IMR-90 (cell line): Measurements from ENCODE around the gene EFS. TPM values are rescaled to one million over a fixed set of nuclear protein-coding genes. Genes with fewer than 3 reads are reported as not detected.

Experiments
- ATAC-seq: fragments of 200-7000 bp; cut with Tn5 transposase; 2 replicates; pipeline ENCODE4 v1.9.1; 2020; ENCODE audit warnings: low read depth, mild to moderate bottlenecking, moderate library complexity
- BruUV-seq: library from RNA; stranded (reverse); fragments of 400-500 nt; replicated peaks from 2 replicates; lab custom pipeline; 2021; lab: Mats Ljungman, UMichigan
- CTCF ChIA-PET: fragments of 300-600 bp; formaldehyde crosslinking; extraction: SDS; loops from one replicate; lab custom pipeline; 2021; ENCODE audit warnings: antibody characterized with exemption; lab: Yijun Ruan, JAX
- POLR2A ChIA-PET: fragments of 300-600 bp; sonication (Branson Sonifier 250); formaldehyde crosslinking; loops from one replicate; lab custom pipeline; 2022; ENCODE audit warnings: antibody characterized with exemption; ENCODE audit not compliant: unreplicated experiment; lab: Charles Lee
- DNase-seq: peaks from one replicate; pipeline ENCODE4 v3.0.0; 2013
- H2AFZ ChIP-seq: replicated peaks from 2 replicates; pipeline ENCODE3; 2013; ENCODE audit warnings: low read length, mild to moderate bottlenecking; ENCODE audit not compliant: poor library complexity
- H2AK5ac ChIP-seq: 2 replicates; pipeline ENCODE4 v1.6.1; 2013; ENCODE audit warnings: low read depth, low read length, inconsistent platforms
- H2AK9ac ChIP-seq: replicated peaks from 2 replicates; pipeline ENCODE3; 2013; ENCODE audit warnings: mild to moderate bottlenecking, low read depth, low read length, moderate library complexity; ENCODE audit not compliant: poor library complexity
- H2BK120ac ChIP-seq: 2 replicates; pipeline ENCODE4 v1.6.1; 2013; ENCODE audit warnings: low read depth, low read length, inconsistent platforms
- H2BK15ac ChIP-seq: 3 replicates; pipeline ENCODE4 v1.6.1; 2013; ENCODE audit warnings: low read depth, low read length, inconsistent platforms
- H2BK20ac ChIP-seq: 2 replicates; pipeline ENCODE4 v1.6.1; 2013; ENCODE audit warnings: low read depth, mild to moderate bottlenecking, inconsistent platforms, low read length, moderate library complexity
- H2BK5ac ChIP-seq: 2 replicates; pipeline ENCODE4 v1.6.1; 2013; ENCODE audit warnings: mild to moderate bottlenecking, low read depth, low read length, inconsistent platforms; ENCODE audit not compliant: poor library complexity, severe bottlenecking
- H3K14ac ChIP-seq: replicated peaks from 2 replicates; pipeline ENCODE4 v1.6.1; 2013; ENCODE audit warnings: low read depth, low read length, inconsistent platforms
- H3K18ac ChIP-seq: 2 replicates; pipeline ENCODE4 v1.6.1; 2013; ENCODE audit warnings: low read depth, low read length, control low read depth
- H3K23ac ChIP-seq: 2 replicates; pipeline ENCODE4 v1.6.1; 2013; ENCODE audit warnings: low read depth, low read length, inconsistent platforms
- H3K27ac ChIP-seq: 2 replicates; pipeline ENCODE4 v1.5.1; 2013; ENCODE audit warnings: mild to moderate bottlenecking, control low read depth, low read length; ENCODE audit not compliant: insufficient read depth
- H3K27me3 ChIP-seq: 2 replicates; pipeline ENCODE4 v1.6.1; 2013; ENCODE audit warnings: low read length; ENCODE audit not compliant: control insufficient read depth, insufficient read depth
- H3K36me3 ChIP-seq: 2 replicates; pipeline ENCODE4 v1.6.1; 2013; ENCODE audit warnings: low read length, mixed read lengths; ENCODE audit not compliant: control insufficient read depth, insufficient read depth
- H3K4ac ChIP-seq: 2 replicates; pipeline ENCODE4 v1.6.1; 2013; ENCODE audit warnings: low read depth, low read length, inconsistent platforms
- H3K4me1 ChIP-seq: 2 replicates; pipeline ENCODE4 v1.6.1; 2013; ENCODE audit warnings: low read length, mixed read lengths; ENCODE audit not compliant: control insufficient read depth, insufficient read depth
- H3K4me2 ChIP-seq: 2 replicates; pipeline ENCODE4 v1.6.1; 2013; ENCODE audit warnings: low read depth, mild to moderate bottlenecking, control low read depth, low read length, moderate library complexity
- H3K4me3 ChIP-seq: 2 replicates; pipeline ENCODE4 v1.5.1; 2013; ENCODE audit warnings: low read depth, mild to moderate bottlenecking, control low read depth, low read length, moderate library complexity; ENCODE audit not compliant: insufficient read depth
- H3K56ac ChIP-seq: 2 replicates; pipeline ENCODE4 v1.6.1; 2013; ENCODE audit warnings: low read length, inconsistent platforms; ENCODE audit not compliant: insufficient read depth; ENCODE audit errors: extremely low read depth
- H3K79me1 ChIP-seq, 2 experiments: 2 replicates each; pipeline ENCODE4 v1.6.1; 2013; ENCODE audit warnings: low read length in 2 of 2, inconsistent platforms in 1 of 2, low read depth in 1 of 2
- H3K9ac ChIP-seq: 2 replicates; pipeline ENCODE4 v1.6.1; 2013; ENCODE audit warnings: low read depth, low read length, control low read depth
- H3K9me1 ChIP-seq: 2 replicates; pipeline ENCODE4 v1.6.1; 2013; ENCODE audit warnings: low read length, inconsistent platforms; ENCODE audit not compliant: insufficient read depth
- H3K9me3 ChIP-seq: 2 replicates; pipeline ENCODE4 v1.6.1; 2013; ENCODE audit warnings: low read length; ENCODE audit not compliant: control insufficient read depth, insufficient read depth
- H4K20me1 ChIP-seq: 2 replicates; pipeline ENCODE4 v1.6.1; 2013; ENCODE audit warnings: low read length, inconsistent platforms; ENCODE audit not compliant: insufficient read depth
- H4K5ac ChIP-seq: 2 replicates; pipeline ENCODE4 v1.6.1; 2013; ENCODE audit warnings: mild to moderate bottlenecking, low read depth, low read length, control low read depth
- H4K8ac ChIP-seq, 2 experiments: 2 replicates each; pipeline ENCODE4 v1.6.1; 2013; ENCODE audit warnings: low read depth in 2 of 2, low read length in 2 of 2, control low read depth in 1 of 2, inconsistent platforms in 1 of 2
- H4K91ac ChIP-seq: 2 replicates; pipeline ENCODE4 v1.6.1; 2013; ENCODE audit warnings: low read depth, low read length, inconsistent platforms; ENCODE audit not compliant: insufficient read depth
- BHLHE40 ChIP-seq: fragments of 150-350 bp; IDR thresholded peaks from 2 replicates; pipeline ENCODE4 v1.6.1; 2016; ENCODE audit warnings: mild to moderate bottlenecking, low read depth, low read length
- CEBPB ChIP-seq: IDR thresholded peaks from 2 replicates; pipeline ENCODE4 v1.6.1; 2012; ENCODE audit warnings: low read depth, low read length, improper control_type of control experiment
- CHD1 ChIP-seq: IDR thresholded peaks from 2 replicates; pipeline ENCODE4 v1.6.1; 2012; ENCODE audit warnings: low read depth, low read length, improper control_type of control experiment
- CTCF ChIP-seq: conservative IDR thresholded peaks from 2 replicates; pipeline ENCODE4 v1.5.1; 2012; ENCODE audit warnings: mild to moderate bottlenecking, low read depth, low read length, improper control_type of control experiment
- FOS ChIP-seq: fragments of 150-350 bp; IDR thresholded peaks from 2 replicates; pipeline ENCODE4 v1.6.1; 2016; ENCODE audit warnings: low read depth, low read length
- MAFK ChIP-seq: IDR thresholded peaks from 2 replicates; pipeline ENCODE4 v1.6.1; 2012; ENCODE audit warnings: low read depth, low read length, improper control_type of control experiment
- MAZ ChIP-seq: IDR thresholded peaks from 2 replicates; pipeline ENCODE4 v1.6.1; 2012; ENCODE audit warnings: low read depth, mild to moderate bottlenecking, low read length, improper control_type of control experiment, moderate library complexity, borderline replicate concordance
- MXI1 ChIP-seq: IDR thresholded peaks from 2 replicates; pipeline ENCODE4 v1.6.1; 2012; ENCODE audit warnings: low read depth, mild to moderate bottlenecking, low read length, moderate library complexity, borderline replicate concordance
- NFE2L2 ChIP-seq: fragments of 150-350 bp; IDR thresholded peaks from 2 replicates; pipeline ENCODE4 v1.6.1; 2016; ENCODE audit warnings: low read depth, mild to moderate bottlenecking, low read length
- RAD21 ChIP-seq: IDR thresholded peaks from 2 replicates; pipeline ENCODE4 v1.6.1; 2012; ENCODE audit warnings: low read length, improper control_type of control experiment
- RFX5 ChIP-seq: IDR thresholded peaks from 2 replicates; pipeline ENCODE4 v1.8.0; 2012; ENCODE audit warnings: low read depth, mild to moderate bottlenecking, low read length, moderate library complexity
- WGBS, 2 experiments: methylation state at CpG; one replicate each; pipeline versions ENCODE4 v1.1.5 to v1.1.7; 2013; ENCODE audit warnings: missing lambda C conversion rate in 2 of 2; ENCODE audit not compliant: insufficient read length in 1 of 2; ENCODE audit errors: extremely low coverage in 2 of 2; 5-methylcytosine and 5-hydroxymethylcytosine counted together
- dilution Hi-C: fragments of 300-500 bp; cut with HindIII; formaldehyde crosslinking; loops from one replicate; pipeline ENCODE4 v1.14.3; 2018; ENCODE audit warnings: low sequenced_read_pairs; ENCODE audit not compliant: unreplicated experiment
- in situ Hi-C: fragments of 300-500 bp; cut with MboI; formaldehyde crosslinking; loops from 3 replicates; pipeline ENCODE4 v1.14.3; 2019; ENCODE audit warnings: low sequenced_read_pairs, inconsistent platforms, mixed read lengths
- intact Hi-C: fragments of 100-400 bp; cut with micrococcal nuclease; formaldehyde crosslinking; loops from 2 replicates; pipeline ENCODE4 v1.10.0; 2022
- polyA plus RNA-seq, 3 experiments: library from polyadenylated mRNA; depleted of rRNA; stranded (reverse); fragments of >200 nt; gene quantifications; 2 replicates each; pipeline ENCODE4 v1.2.3, GENCODE V29; 2012; ENCODE audit warnings: low replicate concordance in 1 of 3
- total RNA-seq: library from RNA; depleted of rRNA; stranded (reverse); fragments of >200 nt; gene quantifications from 2 replicates; pipeline ENCODE4 v1.2.3, GENCODE V29; 2012

The EFS gene
- total and polyA plus RNA-seq, 2 of the 4 experiments (the other 2 are of a cell fraction): 2.2 to 11.6 TPM

GRCh38 chr14:23381871-23382270 is 16.9 kb upstream of the EFS start:
- Histone ChIP-seq H3K18ac (no peak overlapping the region), H3K9me1 (no peaks in the 10 kb centered on the region), H3K9ac (no peak overlapping the region), H3K27ac (no peak overlapping the region), H3K79me1 (no peaks in the 10 kb centered on the region), H2AK9ac (no peak overlapping the region), H3K14ac (no peak overlapping the region), H2BK20ac (no peak overlapping the region), H3K27me3 (peaks cover 46% of the 10 kb centered on the region), H2BK5ac (no peak overlapping the region), H3K9me3 (no peaks in the 10 kb centered on the region), H3K4ac (no peak overlapping the region), H2BK120ac (no peak overlapping the region), H3K4me2 (no peak overlapping the region), H2AK5ac (no peak overlapping the region), H4K5ac (no peak overlapping the region), H3K23ac (no peak overlapping the region), H2BK15ac (no peak overlapping the region), H3K4me1 (no peaks in the 10 kb centered on the region), H4K8ac (no peak overlapping the region), H3K36me3 (no peaks in the 10 kb centered on the region), H4K91ac (no peak overlapping the region), H4K20me1 (no peaks in the 10 kb centered on the region), H3K56ac (no peak overlapping the region), H3K4me3 (no peak overlapping the region), H2AFZ (no peak overlapping the region)
- intact Hi-C loops: loop anchor here (2.0 kb wide), 1 partner anchor 117 kb away; no protein-coding TSS in a partner anchor
- POLR2A ChIA-PET: no interaction called here
- dilution Hi-C loops: no loop called here
- in situ Hi-C loops: no loop called here
- WGBS, 2 experiments: 79% methylated on average over 2 of the region's 3 CpGs; no CpG with 5 or more reads in 1 of the 2 experiments
- CTCF ChIA-PET: no interaction called here
- DNase-seq (no peak), ATAC-seq (no peak)
- TF ChIP-seq NFE2L2 (no peak), RFX5 (no peak), MAZ (no peak), BHLHE40 (no peak), CHD1 (no peak), RAD21 (no peak), CTCF (no peak), MXI1 (no peak), CEBPB (no peak), FOS (no peak), MAFK (no peak)
- BruUV-seq: no TSS peak
